ENCODE results near the gene ABCD1. TPM values are rescaled to one million over a fixed set of nuclear protein-coding genes. Genes with fewer than 3 reads are reported as not detected.
"Not testable (repeated sequence)": the region's sequence is repeated elsewhere in the genome, so short reads cannot be mapped to it uniquely, and the experiment has no call there.

Gene ABCD1
- total and polyA plus RNA-seq, 7 donors: 1.8 to 21.3 (median 12.8) TPM

DNA sequence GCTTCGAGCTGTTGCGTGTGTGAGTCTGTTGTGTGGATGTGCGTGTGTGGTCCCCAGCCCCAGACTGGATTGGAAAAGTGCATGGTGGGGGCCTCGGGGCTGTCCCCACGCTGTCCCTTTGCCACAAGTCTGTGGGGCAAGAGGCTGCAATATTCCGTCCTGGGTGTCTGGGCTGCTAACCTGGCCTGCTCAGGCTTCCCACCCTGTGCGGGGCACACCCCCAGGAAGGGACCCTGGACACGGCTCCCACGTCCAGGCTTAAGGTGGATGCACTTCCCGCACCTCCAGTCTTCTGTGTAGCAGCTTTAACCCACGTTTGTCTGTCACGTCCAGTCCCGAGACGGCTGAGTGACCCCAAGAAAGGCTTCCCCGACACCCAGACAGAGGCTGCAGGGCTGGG, 28.6 kb upstream of the ABCD1 start:
- no peak for DNase-seq
- TF ChIP-seq EP300 (IDR thresholded peaks at IDR 0.05) (no peak), POLR2AphosphoS5 (IDR thresholded peaks at IDR 0.05) (no peak), POLR2A (IDR thresholded peaks at IDR 0.05) (no peak)
- TF ChIP-seq, protein P1, sequence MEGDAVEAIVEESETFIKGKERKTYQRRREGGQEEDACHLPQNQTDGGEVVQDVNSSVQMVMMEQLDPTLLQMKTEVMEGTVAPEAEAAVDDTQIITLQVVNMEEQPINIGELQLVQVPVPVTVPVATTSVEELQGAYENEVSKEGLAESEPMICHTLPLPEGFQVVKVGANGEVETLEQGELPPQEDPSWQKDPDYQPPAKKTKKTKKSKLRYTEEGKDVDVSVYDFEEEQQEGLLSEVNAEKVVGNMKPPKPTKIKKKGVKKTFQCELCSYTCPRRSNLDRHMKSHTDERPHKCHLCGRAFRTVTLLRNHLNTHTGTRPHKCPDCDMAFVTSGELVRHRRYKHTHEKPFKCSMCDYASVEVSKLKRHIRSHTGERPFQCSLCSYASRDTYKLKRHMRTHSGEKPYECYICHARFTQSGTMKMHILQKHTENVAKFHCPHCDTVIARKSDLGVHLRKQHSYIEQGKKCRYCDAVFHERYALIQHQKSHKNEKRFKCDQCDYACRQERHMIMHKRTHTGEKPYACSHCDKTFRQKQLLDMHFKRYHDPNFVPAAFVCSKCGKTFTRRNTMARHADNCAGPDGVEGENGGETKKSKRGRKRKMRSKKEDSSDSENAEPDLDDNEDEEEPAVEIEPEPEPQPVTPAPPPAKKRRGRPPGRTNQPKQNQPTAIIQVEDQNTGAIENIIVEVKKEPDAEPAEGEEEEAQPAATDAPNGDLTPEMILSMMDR (IDR thresholded peaks at IDR 0.05): no peak
- intact Hi-C loops (cut with DNase I): no loop called here
- no peaks in the 10 kb centered on the region for H3K9me3 ChIP-seq
- H3K27me3 ChIP-seq: no peaks in the 10 kb centered on the region
- no peak overlapping the region for H3K4me3 ChIP-seq
- WGBS, 2 donors: 91 to 92% methylated on average over 15 of the region's 15 CpGs
- no peak overlapping the region for H3K27ac ChIP-seq
- peaks cover 0 to 49% (median 15%) of the 10 kb centered on the region in 4 donors for H3K4me1 ChIP-seq
- H3K36me3 ChIP-seq: peaks cover 0 to 14% (median 0%) of the 10 kb centered on the region in 4 donors

DNA sequence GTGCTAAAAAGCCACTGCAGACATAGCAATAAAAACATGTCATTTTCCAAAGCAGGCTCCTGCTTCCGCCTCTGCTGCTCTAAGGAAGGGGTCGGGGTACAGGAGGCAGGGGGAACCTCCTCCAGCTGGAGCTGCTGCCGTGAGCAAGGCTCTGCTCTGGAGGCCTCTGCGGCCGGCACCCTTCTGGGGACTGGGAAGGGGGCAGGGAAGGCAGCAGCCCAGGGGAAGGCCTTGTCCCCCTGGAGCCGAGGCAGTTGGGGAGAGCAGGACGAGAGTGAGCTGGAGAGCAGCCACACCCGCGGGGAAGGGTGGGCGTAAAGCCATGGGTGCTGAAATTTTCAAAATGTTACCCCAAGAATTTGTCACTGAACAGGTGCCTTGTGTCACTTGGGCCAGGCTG, 28.1 kb upstream of the ABCD1 start:
- H3K4me3 ChIP-seq; intact Hi-C loops (cut with DNase I); H3K9me3 ChIP-seq; H3K27me3 ChIP-seq; DNase-seq; H3K27ac ChIP-seq: not testable (repeated sequence)
- H3K4me1 ChIP-seq: peaks cover 0 to 49% (median 16%) of the 10 kb centered on the region in 4 donors
- H3K36me3 ChIP-seq: peaks cover 0 to 11% (median 0%) of the 10 kb centered on the region in 4 donors
- 90 to 92% methylated on average over 10 of the region's 10 CpGs for WGBS, 2 donors

DNA sequence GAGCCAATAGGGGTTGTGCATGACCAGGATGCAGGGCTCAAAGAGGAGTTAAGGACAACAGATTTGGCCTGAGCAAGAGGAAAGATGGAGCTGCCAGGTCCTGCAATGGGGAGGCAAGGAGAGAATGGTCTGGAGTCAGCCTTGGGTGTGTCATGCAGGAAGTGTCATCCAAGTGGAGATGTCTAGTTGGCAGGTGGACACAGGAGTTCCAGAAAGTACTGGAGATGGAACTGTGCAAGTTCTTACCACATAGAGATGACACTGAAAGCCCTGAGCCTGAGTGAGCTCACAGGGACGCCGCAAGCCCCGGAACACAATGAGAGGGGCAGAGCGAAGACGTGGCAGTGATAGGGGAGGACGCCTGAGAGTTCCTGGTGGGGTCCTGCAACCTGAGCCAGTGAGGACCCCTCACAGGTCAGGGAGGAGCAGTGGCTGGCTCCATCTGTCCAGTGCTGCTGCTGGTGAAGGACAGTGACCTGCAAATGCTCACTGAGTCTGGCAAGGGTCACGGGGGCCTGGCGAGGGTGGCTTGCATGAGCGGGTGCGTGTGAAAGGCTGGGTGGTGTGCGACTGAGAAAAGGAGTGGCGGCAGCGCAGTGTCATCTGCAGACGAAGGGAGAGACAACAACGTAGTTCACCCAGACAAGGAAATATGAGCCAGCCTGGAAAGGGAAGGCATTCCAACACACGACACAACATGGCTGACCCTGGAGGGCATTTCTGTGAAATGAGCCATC, 27.5 kb upstream of the ABCD1 start:
- H3K4me3 ChIP-seq; DNase-seq; H3K27me3 ChIP-seq; H3K9me3 ChIP-seq; H3K36me3 ChIP-seq; intact Hi-C loops (cut with DNase I); H3K27ac ChIP-seq: not testable (repeated sequence)
- WGBS, 2 donors: 95% methylated on average over 16 of the region's 16 CpGs
- H3K4me1 ChIP-seq: peaks cover 0 to 47% (median 16%) of the 10 kb centered on the region in 4 donors

DNA sequence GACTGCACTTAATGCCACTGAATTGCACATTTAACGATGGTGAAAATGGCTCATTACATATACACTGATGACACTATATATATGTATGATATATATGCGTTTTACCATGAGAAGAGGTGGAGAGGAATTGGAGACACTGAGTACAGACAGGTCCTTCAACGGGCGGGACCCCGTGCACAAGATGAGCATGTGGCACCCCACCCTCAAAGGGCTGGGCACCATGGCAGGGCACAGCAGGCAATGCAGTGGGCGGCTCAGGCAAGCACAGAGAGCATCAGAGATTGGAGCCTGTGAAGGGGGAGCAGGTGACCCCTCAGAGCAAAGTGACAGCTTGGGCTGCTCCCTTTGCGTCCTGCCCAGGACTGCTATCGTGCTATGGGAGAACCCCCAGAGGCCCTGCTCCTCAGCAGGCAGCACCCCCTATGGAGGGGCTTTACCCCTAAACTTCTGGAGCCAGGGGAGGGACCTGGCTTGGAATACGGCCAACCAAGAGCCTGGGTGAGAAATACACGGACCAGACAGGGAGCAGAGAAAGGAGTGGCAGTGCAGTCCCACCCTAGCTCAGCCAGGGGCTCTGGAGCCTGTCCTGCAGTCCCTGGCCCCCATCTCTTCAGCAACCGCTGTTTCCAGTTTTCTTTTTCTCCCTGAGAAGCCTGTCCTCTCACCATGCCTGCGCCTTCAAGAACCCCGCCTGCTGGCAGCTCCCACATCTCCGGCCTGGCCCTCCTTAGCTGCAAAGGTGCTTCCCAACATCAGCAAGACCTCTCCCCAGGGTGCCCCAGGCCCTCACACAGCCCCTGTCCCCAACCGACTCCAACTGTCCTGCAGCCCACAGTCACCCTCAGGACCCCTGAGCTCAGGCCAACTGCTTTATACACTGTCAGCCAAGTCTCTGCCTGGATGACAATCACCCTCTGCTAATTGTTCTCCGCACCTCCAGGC, 26.5 kb upstream of the ABCD1 start:
- DNase-seq: no peak
- 83 to 89% methylated on average over 14 to 15 of the region's 16 CpGs for WGBS, 2 donors
- H3K4me1 ChIP-seq: peaks cover 0 to 47% (median 21%) of the 10 kb centered on the region in 4 donors
- TF ChIP-seq, protein P1 (IDR thresholded peaks at IDR 0.05): no peak
- TF ChIP-seq EP300 (IDR thresholded peaks at IDR 0.05) (no peak), POLR2AphosphoS5 (IDR thresholded peaks at IDR 0.05) (no peak), POLR2A (IDR thresholded peaks at IDR 0.05) (no peak)
- intact Hi-C loops (cut with DNase I): no loop called here
- H3K27me3 ChIP-seq: no peaks in the 10 kb centered on the region
- peak overlapping the region in 2 of 4 donors; percentile 76 to 81 for H3K27ac ChIP-seq
- no peak overlapping the region for H3K4me3 ChIP-seq
- peaks cover 0 to 10% (median 0%) of the 10 kb centered on the region in 4 donors for H3K36me3 ChIP-seq
- no peaks in the 10 kb centered on the region for H3K9me3 ChIP-seq

DNA sequence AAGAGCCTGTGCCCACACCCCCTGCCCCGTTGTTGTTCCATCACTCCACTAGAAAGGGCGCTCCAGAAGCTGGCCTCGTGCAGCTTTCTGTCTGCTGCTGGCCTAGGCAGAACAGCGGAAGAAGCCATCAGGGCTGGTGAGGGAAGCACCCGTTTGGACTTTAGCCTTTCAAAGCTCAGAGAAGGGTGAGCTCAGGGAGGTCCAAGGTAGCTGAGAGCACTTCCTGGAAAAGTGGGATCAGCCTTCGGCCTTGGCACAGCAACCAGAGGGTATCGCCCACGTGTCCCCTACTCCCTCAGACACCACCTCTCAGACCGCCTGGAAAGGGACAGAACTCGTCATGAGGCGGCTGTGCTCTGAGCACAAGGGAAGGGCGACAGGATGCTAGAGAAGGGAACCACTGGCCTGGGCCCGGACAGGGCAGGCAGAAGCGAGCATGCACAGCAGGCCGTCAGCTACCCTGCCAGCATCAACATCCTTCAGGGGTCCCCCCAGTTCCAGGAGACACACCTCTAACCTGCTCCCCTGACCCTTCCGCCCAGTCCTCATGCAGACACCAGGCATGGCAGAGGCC, 25.4 kb upstream of the ABCD1 start:
- intact Hi-C loops (cut with DNase I); H3K36me3 ChIP-seq; H3K9me3 ChIP-seq; H3K27me3 ChIP-seq; DNase-seq; H3K4me3 ChIP-seq: not testable (repeated sequence)
- WGBS, 2 donors: 26 to 76% methylated on average over 16 of the region's 16 CpGs
- peak in 1 of 4 donors; percentile 3 for TF ChIP-seq POLR2AphosphoS5 (IDR thresholded peaks at IDR 0.05)
- peak overlapping the region in 3 of 4 donors; percentile 76 to 81 (median 78) for H3K27ac ChIP-seq
- H3K4me1 ChIP-seq: peaks cover 0 to 48% (median 26%) of the 10 kb centered on the region in 4 donors

DNA sequence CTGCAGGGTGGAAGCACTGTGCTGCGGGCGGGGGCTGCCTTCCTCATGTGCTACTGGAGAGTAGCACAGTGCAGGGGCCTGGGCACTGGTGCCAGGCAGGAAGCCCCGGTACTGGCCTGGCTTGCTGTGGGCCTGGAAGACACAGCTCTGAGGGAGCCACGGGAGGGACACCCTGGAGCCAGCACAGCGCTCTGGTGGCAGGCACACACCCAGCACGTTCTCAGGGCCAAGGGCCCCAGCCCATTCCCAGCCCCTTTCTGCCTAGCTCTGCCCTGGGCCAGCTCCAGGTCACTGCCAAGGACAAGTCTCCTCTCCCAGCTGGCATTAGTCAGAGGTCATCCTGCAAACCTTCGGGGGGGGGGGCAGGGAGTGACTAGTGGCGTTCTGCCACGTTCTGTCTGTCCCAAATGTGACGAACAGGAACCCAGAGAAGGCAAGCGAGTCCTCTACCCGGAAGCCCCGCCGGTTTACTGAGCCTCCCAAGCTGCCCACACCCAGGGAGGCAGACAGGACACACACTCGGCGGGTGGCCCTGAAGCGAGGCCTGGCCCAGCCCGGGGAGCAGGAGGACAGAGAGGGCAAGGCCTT, 24.8 kb upstream of the ABCD1 start:
- H3K27ac ChIP-seq: peak overlapping the region; percentile 27 to 81 (median 77)
- WGBS, 2 donors: 26 to 68% methylated on average over 18 of the region's 18 CpGs
- peaks cover 0 to 52% (median 26%) of the 10 kb centered on the region in 4 donors for H3K4me1 ChIP-seq

More for the DNA sequence above, 24.8 kb upstream of the ABCD1 start:
- H3K9me3 ChIP-seq; H3K27me3 ChIP-seq; intact Hi-C loops (cut with DNase I); H3K4me3 ChIP-seq; DNase-seq; H3K36me3 ChIP-seq: not testable (repeated sequence)
